T-cell (primary cell): Measurements from ENCODE around the gene BMP7. TPM values are rescaled to one million over a fixed set of nuclear protein-coding genes. Genes with fewer than 3 reads are reported as not detected.
"Not testable (repeated sequence)": the region's sequence is repeated elsewhere in the genome, so short reads cannot be mapped to it uniquely, and the experiment has no call there.

Experiments used
- ATAC-seq, 4 experiments: fragments of 200-7000 bp in 3 of 4; fragments of 150-1000 bp in 1 of 4; cut with Tn5 transposase; replicated peaks in 1 of 4; 1 replicate in 3 of 4; 2 replicates in 1 of 4; pipeline ENCODE4 v1.10.0; 2021; ENCODE audit warnings: moderate library complexity in 3 of 4, mild to moderate bottlenecking in 2 of 4, moderate number of reproducible peaks in 1 of 4
- CTCF ChIA-PET, 2 donors: fragments of 300-600 bp; sonication (Branson Sonifier 250); formaldehyde crosslinking; loops; one replicate each; lab custom pipeline; 2022; ENCODE audit warnings: antibody characterized with exemption in 2 of 2; lab: Charles Lee
- POLR2A ChIA-PET, 2 donors: fragments of 300-600 bp; sonication (Branson Sonifier 250); formaldehyde crosslinking; loops; one replicate each; lab custom pipeline; 2022; ENCODE audit warnings: antibody characterized with exemption in 2 of 2; lab: Charles Lee
- DNase-seq, 35 experiments: peaks; one replicate each; pipeline versions ENCODE4 v3.0.0 to v3.0.0-alpha.2; 2013 to 2023
- H3K27ac ChIP-seq: one replicate; pipeline ENCODE4 v1.5.1; 2013; ENCODE audit warnings: low read length
- H3K27me3 ChIP-seq, 2 experiments: replicated peaks in 1 of 2; 1 replicate in 1 of 2; 2 replicates in 1 of 2; pipeline versions ENCODE4 v1.6.1 to v1.7.0; 2013; ENCODE audit warnings: low read length in 1 of 2, mixed read lengths in 1 of 2; ENCODE audit not compliant: control insufficient read depth in 2 of 2, insufficient read depth in 2 of 2; ENCODE audit errors: extremely low read depth in 1 of 2
- H3K36me3 ChIP-seq, 2 donors: 1 replicate in 1 of 2; 2 replicates in 1 of 2; pipeline versions ENCODE4 v1.6.1 to v1.7.0; 2013; ENCODE audit warnings: low read length in 1 of 2; ENCODE audit not compliant: control insufficient read depth in 2 of 2, insufficient read depth in 1 of 2; ENCODE audit errors: extremely low read depth in 1 of 2
- H3K4me1 ChIP-seq, 2 experiments: 1 replicate in 1 of 2; 2 replicates in 1 of 2; pipeline versions ENCODE4 v1.6.1 to v1.7.0; 2013; ENCODE audit warnings: low read length in 2 of 2, mixed read lengths in 1 of 2; ENCODE audit not compliant: insufficient read depth in 2 of 2, control insufficient read depth in 1 of 2; ENCODE audit errors: extremely low read depth in 1 of 2
- H3K4me3 ChIP-seq, 2 donors: 1 replicate in 1 of 2; 2 replicates in 1 of 2; pipeline versions ENCODE4 v1.5.1 to v1.7.0; 2013; ENCODE audit warnings: mild to moderate bottlenecking in 2 of 2, low read length in 1 of 2, moderate library complexity in 1 of 2; ENCODE audit not compliant: control insufficient read depth in 1 of 2; ENCODE audit errors: extremely low read depth in 1 of 2
- H3K9me3 ChIP-seq: 2 replicates; pipeline ENCODE4 v1.7.0; 2013
- H3K27ac Mint-ChIP-seq, 2 donors: one replicate each; pipeline ENCODE4 v1.8.0; 2020 to 2021; ENCODE audit warnings: mild to moderate bottlenecking in 2 of 2, mixed read lengths in 2 of 2
- H3K27me3 Mint-ChIP-seq, 2 donors: one replicate each; pipeline ENCODE4 v1.8.0; 2021 to 2022; ENCODE audit warnings: mixed read lengths in 2 of 2
- H3K36me3 Mint-ChIP-seq: one replicate; pipeline ENCODE4 v1.8.0; 2021; ENCODE audit warnings: mixed read lengths
- H3K4me1 Mint-ChIP-seq, 3 donors: one replicate each; pipeline ENCODE4 v1.8.0; 2020 to 2022; ENCODE audit warnings: mixed read lengths in 3 of 3, mild to moderate bottlenecking in 1 of 3
- H3K4me3 Mint-ChIP-seq, 3 donors: one replicate each; pipeline ENCODE4 v1.8.0; 2020 to 2022; ENCODE audit warnings: mild to moderate bottlenecking in 3 of 3, mixed read lengths in 3 of 3, moderate library complexity in 3 of 3
- H3K9me3 Mint-ChIP-seq, 3 donors: one replicate each; pipeline ENCODE4 v1.8.0; 2020 to 2022; ENCODE audit warnings: mixed read lengths in 3 of 3
- WGBS: methylation state at CpG from one replicate; pipeline ENCODE4 v1.1.5; 2013; ENCODE audit warnings: missing lambda C conversion rate; ENCODE audit not compliant: insufficient coverage; 5-methylcytosine and 5-hydroxymethylcytosine counted together
- total RNA-seq, 35 experiments: library from RNA in 6 of 35; stranded (reverse) in 6 of 35; fragments of 120-200 nt in 1 of 35; gene quantifications; one replicate each; pipeline versions ENCODE4 v1.2.1 to v1.2.4 and lab custom pipeline; 2013 to 2026

The BMP7 gene
- total RNA-seq, 5 donors from 2014 or later (not counting 1 experiment from before 2014, with no cell fraction given): not detected

GRCh38 chr20:57195469-57196100, 70.9 kb downstream of the BMP7 start:
- no peaks in the 10 kb centered on the region for H3K4me1 ChIP-seq
- no peaks in the 10 kb centered on the region for H3K4me1 Mint-ChIP-seq
- peaks cover 10 to 15% of the 10 kb centered on the region in 2 donors for H3K27me3 Mint-ChIP-seq
- ChIA-PET POLR2A (no interaction called here), CTCF (no interaction called here)
- 72% methylated on average over 17 of the region's 20 CpGs for WGBS
- H3K9me3 Mint-ChIP-seq: no peaks in the 10 kb centered on the region
- no peak overlapping the region for H3K4me3 Mint-ChIP-seq
- H3K27ac ChIP-seq: no peak overlapping the region
- no peaks in the 10 kb centered on the region for H3K36me3 Mint-ChIP-seq
- no peak overlapping the region for H3K4me3 ChIP-seq
- DNase-seq (no peak), ATAC-seq (no peak)
- H3K27me3 ChIP-seq: peaks cover 0 to 20% of the 10 kb centered on the region in 2 experiments
- no peaks in the 10 kb centered on the region for H3K9me3 ChIP-seq
- no peak overlapping the region for H3K27ac Mint-ChIP-seq
- H3K36me3 ChIP-seq: no peaks in the 10 kb centered on the region

DNA sequence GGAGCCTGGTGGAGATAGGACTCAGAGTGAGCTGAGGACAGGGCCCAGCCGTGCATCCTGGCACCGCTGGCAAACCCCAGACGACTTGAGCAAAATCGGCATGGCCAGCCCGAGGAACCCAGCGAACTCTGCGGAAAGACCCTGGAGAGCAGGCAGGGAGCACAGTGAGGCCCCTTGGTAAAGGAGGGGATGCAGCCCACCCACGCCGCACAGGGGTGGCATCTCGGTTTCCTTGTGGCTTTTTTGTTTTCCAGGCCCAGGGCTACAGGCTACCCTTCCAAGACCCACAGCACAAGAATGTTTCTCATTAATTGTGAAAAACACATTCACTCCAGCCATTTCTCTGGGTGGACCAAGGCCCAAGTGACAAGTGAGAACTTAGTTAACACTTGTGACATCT, 71.4 kb downstream of the BMP7 start:
- no peak for DNase-seq
- CTCF ChIA-PET: no interaction called here
- no peaks in the 10 kb centered on the region for H3K9me3 Mint-ChIP-seq

GRCh38 chr20:57194154-57194553, 72.3 kb downstream of the BMP7 start:
- no peak overlapping the region for H3K4me3 ChIP-seq
- peaks cover 7 to 10% of the 10 kb centered on the region in 2 donors for H3K27me3 Mint-ChIP-seq
- POLR2A ChIA-PET: no interaction called here
- no peaks in the 10 kb centered on the region for H3K36me3 ChIP-seq
- ATAC-seq: no peak
- WGBS: 81% methylated on average over 5 of the region's 7 CpGs
- no peaks in the 10 kb centered on the region for H3K9me3 ChIP-seq
- CTCF ChIA-PET: no interaction called here
- no peaks in the 10 kb centered on the region for H3K4me1 ChIP-seq
- H3K9me3 Mint-ChIP-seq: no peaks in the 10 kb centered on the region
- DNase-seq: no peak
- no peak overlapping the region for H3K27ac Mint-ChIP-seq
- no peak overlapping the region for H3K4me3 Mint-ChIP-seq
- H3K36me3 Mint-ChIP-seq: no peaks in the 10 kb centered on the region
- peaks cover 0 to 22% of the 10 kb centered on the region in 2 experiments for H3K27me3 ChIP-seq
- no peaks in the 10 kb centered on the region for H3K4me1 Mint-ChIP-seq
- H3K27ac ChIP-seq: no peak overlapping the region

More for the DNA sequence above, 71.4 kb downstream of the BMP7 start:
- H3K27ac Mint-ChIP-seq: no peak overlapping the region
- H3K9me3 ChIP-seq: no peaks in the 10 kb centered on the region
- no peak for ATAC-seq
- H3K4me1 Mint-ChIP-seq: no peaks in the 10 kb centered on the region
- WGBS: 85% methylated on average over 7 of the region's 10 CpGs
- no peaks in the 10 kb centered on the region for H3K4me1 ChIP-seq
- H3K27ac ChIP-seq: no peak overlapping the region
- no peak overlapping the region for H3K4me3 Mint-ChIP-seq
- H3K36me3 Mint-ChIP-seq: no peaks in the 10 kb centered on the region
- H3K36me3 ChIP-seq: no peaks in the 10 kb centered on the region
- peaks cover 10 to 12% of the 10 kb centered on the region in 2 donors for H3K27me3 Mint-ChIP-seq
- POLR2A ChIA-PET: no interaction called here
- H3K27me3 ChIP-seq: peaks cover 0 to 22% of the 10 kb centered on the region in 2 experiments
- H3K4me3 ChIP-seq: no peak overlapping the region

GRCh38 chr20:57193094-57193493, 73.3 kb downstream of the BMP7 start:
- Histone ChIP-seq H3K27me3 (peaks cover 0 to 12% of the 10 kb centered on the region in 2 experiments), H3K4me1 (no peaks in the 10 kb centered on the region), H3K27ac (no peak overlapping the region), H3K4me3 (no peak overlapping the region), H3K36me3 (no peaks in the 10 kb centered on the region), H3K9me3 (no peaks in the 10 kb centered on the region)
- ChIA-PET CTCF (no interaction called here), POLR2A (no interaction called here)
- Mint-ChIP-seq H3K27ac (no peak overlapping the region), H3K36me3 (no peaks in the 10 kb centered on the region), H3K9me3 (no peaks in the 10 kb centered on the region), H3K27me3 (peaks cover 7 to 8% of the 10 kb centered on the region in 2 donors), H3K4me3 (no peak overlapping the region), H3K4me1 (no peaks in the 10 kb centered on the region)
- DNase-seq (no peak), ATAC-seq (no peak)
- 85% methylated on average over 13 of the region's 13 CpGs for WGBS

DNA sequence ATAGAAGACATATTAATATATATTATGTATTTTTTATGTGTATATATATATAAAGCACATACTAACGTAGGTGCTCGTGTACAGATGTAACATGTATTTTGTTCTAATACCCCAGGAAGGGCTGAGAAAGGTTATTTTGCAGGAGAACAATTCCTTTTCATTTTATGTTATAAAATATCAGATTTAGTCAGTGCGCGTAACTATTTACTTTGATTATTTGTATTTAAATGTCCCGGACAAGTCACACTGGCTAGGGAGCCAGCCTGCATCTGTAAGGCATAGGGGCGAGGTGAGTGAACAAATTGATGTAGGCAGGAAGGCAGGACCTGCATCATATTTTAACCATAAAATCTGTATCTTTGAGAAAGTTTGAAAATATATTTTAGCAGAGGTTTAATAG, 74.1 kb downstream of the BMP7 start:
- H3K9me3 ChIP-seq: no peaks in the 10 kb centered on the region
- H3K27me3 ChIP-seq: peaks cover 0 to 7% of the 10 kb centered on the region in 2 experiments
- no peaks in the 10 kb centered on the region for H3K4me1 Mint-ChIP-seq
- H3K27me3 Mint-ChIP-seq: peaks cover 5 to 6% of the 10 kb centered on the region in 2 donors
- WGBS: no CpG with 5 or more reads among the region's 6 CpGs
- no peaks in the 10 kb centered on the region for H3K9me3 Mint-ChIP-seq
- POLR2A ChIA-PET: no interaction called here
- no peak overlapping the region for H3K27ac Mint-ChIP-seq
- no peak overlapping the region for H3K4me3 ChIP-seq
- ATAC-seq: no peak
- H3K4me3 Mint-ChIP-seq: no peak overlapping the region
- no peaks in the 10 kb centered on the region for H3K4me1 ChIP-seq
- no peak for DNase-seq
- H3K36me3 ChIP-seq: no peaks in the 10 kb centered on the region
- no peaks in the 10 kb centered on the region for H3K36me3 Mint-ChIP-seq
- CTCF ChIA-PET: no interaction called here
- H3K27ac ChIP-seq: no peak overlapping the region

DNA sequence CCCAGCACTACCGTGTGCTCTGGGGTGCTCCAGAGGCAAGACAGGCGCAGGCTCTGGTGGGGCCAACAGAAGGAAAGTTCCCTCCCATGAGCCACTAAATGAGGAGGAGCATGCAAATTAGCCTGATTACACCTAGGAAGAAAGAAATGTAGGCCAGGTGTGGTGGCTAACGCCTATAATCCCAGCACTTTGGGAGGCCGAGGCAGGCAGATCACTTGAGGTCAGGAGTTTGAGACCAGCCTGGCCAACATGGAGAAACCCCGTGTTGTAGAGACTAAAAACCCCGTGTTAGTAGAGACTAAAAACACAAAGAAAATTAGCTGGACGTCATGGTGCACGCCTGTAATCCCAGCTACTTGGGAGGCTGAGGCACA, 75.2 kb downstream of the BMP7 start:
- H3K4me1 ChIP-seq, POLR2A ChIA-PET, H3K27ac Mint-ChIP-seq, H3K36me3 Mint-ChIP-seq, H3K27me3 ChIP-seq, DNase-seq, H3K4me3 Mint-ChIP-seq, H3K27me3 Mint-ChIP-seq, H3K27ac ChIP-seq, CTCF ChIA-PET, H3K4me3 ChIP-seq, ATAC-seq, H3K4me1 Mint-ChIP-seq, H3K9me3 Mint-ChIP-seq, H3K36me3 ChIP-seq, H3K9me3 ChIP-seq: not testable (repeated sequence)
- 91% methylated on average over 8 of the region's 8 CpGs for WGBS
